Gastroesophageal sphincter (tissue), 3 donors: ENCODE measurements around the gene PTPN3.

Source experiments
- EP300 ChIP-seq: sonication (generic); formaldehyde crosslinking; IDR thresholded peaks from one replicate; pipeline ENCODE4 v1.6.1; 2017; ENCODE audit warnings: antibody characterized with exemption, mild to moderate bottlenecking
- POLR2AphosphoS5 ChIP-seq: sonication (generic); formaldehyde crosslinking; IDR thresholded peaks from one replicate; pipeline ENCODE4 v1.6.1; 2017; ENCODE audit warnings: antibody characterized with exemption
- TF ChIP-seq, protein P1 (sequence below), 4 experiments: fragments of 200-600 bp in 2 of 4; fragments of 450-650 bp in 2 of 4; sonication (generic) in 1 of 4; IDR thresholded peaks; one replicate each; pipeline ENCODE4 v1.5.1; 2017 to 2019; ENCODE audit warnings: antibody characterized with exemption in 4 of 4, mild to moderate bottlenecking in 2 of 4, moderate library complexity in 2 of 4

GRCh38 chr9:109522106-109522505, 24.0 kb upstream of the PTPN3 start:
- no peak for TF ChIP-seq EP300
- TF ChIP-seq, protein P1, sequence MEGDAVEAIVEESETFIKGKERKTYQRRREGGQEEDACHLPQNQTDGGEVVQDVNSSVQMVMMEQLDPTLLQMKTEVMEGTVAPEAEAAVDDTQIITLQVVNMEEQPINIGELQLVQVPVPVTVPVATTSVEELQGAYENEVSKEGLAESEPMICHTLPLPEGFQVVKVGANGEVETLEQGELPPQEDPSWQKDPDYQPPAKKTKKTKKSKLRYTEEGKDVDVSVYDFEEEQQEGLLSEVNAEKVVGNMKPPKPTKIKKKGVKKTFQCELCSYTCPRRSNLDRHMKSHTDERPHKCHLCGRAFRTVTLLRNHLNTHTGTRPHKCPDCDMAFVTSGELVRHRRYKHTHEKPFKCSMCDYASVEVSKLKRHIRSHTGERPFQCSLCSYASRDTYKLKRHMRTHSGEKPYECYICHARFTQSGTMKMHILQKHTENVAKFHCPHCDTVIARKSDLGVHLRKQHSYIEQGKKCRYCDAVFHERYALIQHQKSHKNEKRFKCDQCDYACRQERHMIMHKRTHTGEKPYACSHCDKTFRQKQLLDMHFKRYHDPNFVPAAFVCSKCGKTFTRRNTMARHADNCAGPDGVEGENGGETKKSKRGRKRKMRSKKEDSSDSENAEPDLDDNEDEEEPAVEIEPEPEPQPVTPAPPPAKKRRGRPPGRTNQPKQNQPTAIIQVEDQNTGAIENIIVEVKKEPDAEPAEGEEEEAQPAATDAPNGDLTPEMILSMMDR (IDR thresholded peaks at IDR 0.05), result no peak
- TF ChIP-seq POLR2AphosphoS5, result no peak
